MG63 (cell line): ENCODE results near the gene SRP72. TPM values are rescaled to one million over a fixed set of nuclear protein-coding genes. Genes with fewer than 3 reads are reported as not detected.

Source experiments
- DNase-seq: peaks from one replicate; pipeline ENCODE4 v3.0.0-alpha.2; 2020
- H3K27me3 ChIP-seq: fragments of 250-450 bp; sonication (Bioruptor Pico); 2 replicates; pipeline ENCODE4 v1.5.1; 2020; ENCODE audit warnings: mild to moderate bottlenecking, moderate library complexity
- H3K36me3 ChIP-seq: fragments of 250-450 bp; sonication (Bioruptor Pico); 2 replicates; pipeline ENCODE4 v1.5.1; 2020; ENCODE audit warnings: mild to moderate bottlenecking, moderate library complexity
- H3K4me3 ChIP-seq: fragments of 250-450 bp; sonication (Bioruptor Pico); 2 replicates; pipeline ENCODE4 v1.5.1; 2020; ENCODE audit warnings: mild to moderate bottlenecking, moderate library complexity
- H3K9me3 ChIP-seq: fragments of 250-450 bp; sonication (Bioruptor Pico); 2 replicates; pipeline ENCODE4 v1.5.1; 2020; ENCODE audit warnings: mild to moderate bottlenecking, moderate library complexity
- total RNA-seq: library from RNA; depleted of rRNA; stranded (reverse); fragments of >200 nt; shearing (Covaris generic); gene quantifications from 2 replicates; pipeline ENCODE4 v1.2.3, GENCODE V29; 2014; ENCODE audit warnings: low replicate concordance; rRNA removed

The SRP72 gene
- total RNA-seq, 1 experiment from 2014 or later: 36.1 TPM

- Histone ChIP-seq H3K9me3 (no peaks in the 10 kb centered on the region), H3K36me3 (no peaks in the 10 kb centered on the region), H3K27me3 (no peaks in the 10 kb centered on the region), H3K4me3 (no peak overlapping the region)
- DNase-seq: no peak
Observed at GRCh38 chr4:56513517-56513916, 46.1 kb downstream of the SRP72 start.

- peak; percentile 60 for DNase-seq
- H3K4me3 ChIP-seq: peak overlapping the region; percentile 35
- no peaks in the 10 kb centered on the region for H3K27me3 ChIP-seq
- no peaks in the 10 kb centered on the region for H3K9me3 ChIP-seq
- H3K36me3 ChIP-seq: no peaks in the 10 kb centered on the region
Observed at GRCh38 chr4:56530269-56531148, 63.1 kb downstream of the SRP72 start.

- H3K9me3 ChIP-seq: no peaks in the 10 kb centered on the region
- H3K27me3 ChIP-seq: no peaks in the 10 kb centered on the region
- H3K4me3 ChIP-seq: no peak overlapping the region; the same call in 1 of the 2 replicates
- DNase-seq: no peak
- no peaks in the 10 kb centered on the region for H3K36me3 ChIP-seq
Observed at GRCh38 chr4:56531149-56531770, 63.8 kb downstream of the SRP72 start.

- no peaks in the 10 kb centered on the region for H3K9me3 ChIP-seq
- no peak overlapping the region for H3K4me3 ChIP-seq
- no peak for DNase-seq
- no peaks in the 10 kb centered on the region for H3K36me3 ChIP-seq
- no peaks in the 10 kb centered on the region for H3K27me3 ChIP-seq
Observed at GRCh38 chr4:56531823-56532222, 64.4 kb downstream of the SRP72 start.

GRCh38 chr4:56532239-56532638 lies 64.8 kb downstream of the SRP72 start:
- Histone ChIP-seq H3K36me3 (no peaks in the 10 kb centered on the region), H3K4me3 (no peak overlapping the region), H3K9me3 (no peaks in the 10 kb centered on the region), H3K27me3 (no peaks in the 10 kb centered on the region)
- DNase-seq: no peak

- no peak for DNase-seq
- Histone ChIP-seq H3K36me3 (no peaks in the 10 kb centered on the region), H3K4me3 (no peak overlapping the region), H3K9me3 (no peaks in the 10 kb centered on the region), H3K27me3 (no peaks in the 10 kb centered on the region)
Observed at GRCh38 chr4:56535915-56536314, 68.5 kb downstream of the SRP72 start.

- H3K4me3 ChIP-seq: no peak overlapping the region
- no peaks in the 10 kb centered on the region for H3K9me3 ChIP-seq
Observed at GRCh38 chr4:56537147-56537546, 69.7 kb downstream of the SRP72 start.

GRCh38 chr4:56540826-56541225 lies 73.4 kb downstream of the SRP72 start:
- no peak for DNase-seq
- Histone ChIP-seq H3K36me3 (no peaks in the 10 kb centered on the region), H3K9me3 (no peaks in the 10 kb centered on the region)

More at GRCh38 chr4:56537147-56537546, 69.7 kb downstream of the SRP72 start:
- H3K36me3 ChIP-seq: no peaks in the 10 kb centered on the region
- no peaks in the 10 kb centered on the region for H3K27me3 ChIP-seq
- DNase-seq: no peak

GRCh38 chr4:56544573-56545131 lies 77.2 kb downstream of the SRP72 start:
- no peaks in the 10 kb centered on the region for H3K27me3 ChIP-seq
- no peaks in the 10 kb centered on the region for H3K36me3 ChIP-seq
- peak overlapping the region; percentile 10; the same call in 1 of the 2 replicates for H3K4me3 ChIP-seq
- H3K9me3 ChIP-seq: no peaks in the 10 kb centered on the region
- peak; percentile 77 for DNase-seq

More at GRCh38 chr4:56540826-56541225, 73.4 kb downstream of the SRP72 start:
- H3K27me3 ChIP-seq: no peaks in the 10 kb centered on the region
- no peak overlapping the region for H3K4me3 ChIP-seq

GRCh38 chr4:56550642-56551041 lies 83.2 kb downstream of the SRP72 start:
- no peaks in the 10 kb centered on the region for H3K36me3 ChIP-seq
- no peak for DNase-seq
- H3K9me3 ChIP-seq: no peaks in the 10 kb centered on the region
- no peak overlapping the region for H3K4me3 ChIP-seq
- no peaks in the 10 kb centered on the region for H3K27me3 ChIP-seq

GRCh38 chr4:56551516-56551915 lies 84.1 kb downstream of the SRP72 start:
- Histone ChIP-seq H3K9me3 (no peaks in the 10 kb centered on the region), H3K36me3 (no peaks in the 10 kb centered on the region), H3K27me3 (no peaks in the 10 kb centered on the region), H3K4me3 (no peak overlapping the region)
- no peak for DNase-seq

GRCh38 chr4:56552273-56552672 lies 84.9 kb downstream of the SRP72 start:
- no peak for DNase-seq
- Histone ChIP-seq H3K27me3 (no peaks in the 10 kb centered on the region), H3K9me3 (no peaks in the 10 kb centered on the region), H3K36me3 (no peaks in the 10 kb centered on the region), H3K4me3 (no peak overlapping the region)

Other genes with a start within 250 kb of the SRP72 start
- 4.8 TPM in 2 replicates for gene AASDH, start 80.1 kb upstream of the SRP72 start, total RNA-seq
- gene PPAT, start 32.0 kb upstream of the SRP72 start, total RNA-seq: 26.5 and 27.7 TPM in 2 replicates
- gene PAICS, start 31.4 kb upstream of the SRP72 start, total RNA-seq: 125 and 176 TPM in 2 replicates
- 0.26 TPM in 1 of 2 replicates, not detected in the other for gene ARL9, start 38.2 kb downstream of the SRP72 start, total RNA-seq
- 0.79 TPM in 1 of 2 replicates, not detected in the other for gene HOPX, start 213.7 kb downstream of the SRP72 start, total RNA-seq